Gastrocnemius medialis (tissue), 4 donors: ENCODE measurements around the gene DTNB. TPM values are rescaled to one million over a fixed set of nuclear protein-coding genes. Genes with fewer than 3 reads are reported as not detected.

Experiments used
- ATAC-seq, 2 donors: fragments of 150-250 bp; one replicate each; pipeline ENCODE4 v1.9.1; 2016
- DNase-seq, 2 donors: peaks; one replicate each; pipeline ENCODE4 v3.0.0-alpha.2; 2019
- H3K27ac ChIP-seq, 4 donors: fragments of 200-600 bp; sonication (generic); 1 replicate in 1 of 4; 2 replicates in 3 of 4; pipeline ENCODE4 v1.5.1; 2016 to 2018; ENCODE audit warnings: mild to moderate bottlenecking in 2 of 4, moderate library complexity in 1 of 4
- H3K27me3 ChIP-seq, 3 donors: fragments of 200-600 bp; sonication (generic) in 2 of 3; 1 replicate in 1 of 3; 2 replicates in 2 of 3; pipeline versions ENCODE4 v1.5.1 to v1.6.0; 2016 to 2019; ENCODE audit warnings: mild to moderate bottlenecking in 1 of 3, moderate library complexity in 1 of 3
- H3K36me3 ChIP-seq, 2 donors: fragments of 200-600 bp; sonication (generic) in 1 of 2; one replicate each; pipeline ENCODE4 v1.5.1; 2017 to 2018
- H3K4me1 ChIP-seq, 2 donors: fragments of 200-600 bp; sonication (generic) in 1 of 2; one replicate each; pipeline ENCODE4 v1.5.1; 2016 to 2017; ENCODE audit warnings: mild to moderate bottlenecking in 2 of 2
- H3K4me3 ChIP-seq, 4 donors: fragments of 200-600 bp; sonication (generic) in 3 of 4; 1 replicate in 1 of 4; 2 replicates in 3 of 4; pipeline ENCODE4 v1.5.1; 2016 to 2019; ENCODE audit warnings: mild to moderate bottlenecking in 2 of 4
- H3K9me3 ChIP-seq, 3 donors: fragments of 200-600 bp; sonication (generic) in 2 of 3; 1 replicate in 1 of 3; 2 replicates in 2 of 3; pipeline ENCODE4 v1.5.1; 2016 to 2019
- POLR2A ChIP-seq, 2 donors: fragments of 450-650 bp; IDR thresholded peaks; one replicate each; pipeline ENCODE4 v1.6.1; 2017; ENCODE audit warnings: antibody characterized with exemption in 2 of 2, mild to moderate bottlenecking in 2 of 2, moderate library complexity in 2 of 2
- in situ Hi-C, 4 donors: fragments of 200-750 bp; cut with MboI; loops; one replicate each; pipeline versions ENCODE4 v1.15.0 to v1.8.0; 2017; ENCODE audit warnings: low sequenced_read_pairs in 4 of 4
- intact Hi-C: fragments of 100-400 bp; cut with DNase I; formaldehyde crosslinking; loops from one replicate; pipeline ENCODE4 v1.15.1; 2023; ENCODE audit warnings: low total_unique reads
- total RNA-seq, 4 donors: library from RNA; depleted of rRNA; stranded (reverse); fragments of >200 nt; gene quantifications; one replicate each; pipeline versions ENCODE4 v1.1.0 to v1.2.3, GENCODE V29; 2016
- TF ChIP-seq, protein P1 (sequence below), 5 experiments: fragments of 450-650 bp in 3 of 5; fragments of 200-600 bp in 2 of 5; sonication (generic) in 2 of 5; IDR thresholded peaks in 4 of 5; conservative IDR thresholded peaks in 1 of 5; 1 replicate in 4 of 5; 2 replicates in 1 of 5; pipeline ENCODE4 v1.5.1; 2016 to 2019; ENCODE audit warnings: antibody characterized with exemption in 5 of 5, mild to moderate bottlenecking in 3 of 5, moderate library complexity in 3 of 5

DTNB gene
- total RNA-seq, 4 donors from 2014 or later: 1.0 to 6.6 (median 4.1) TPM

DNA sequence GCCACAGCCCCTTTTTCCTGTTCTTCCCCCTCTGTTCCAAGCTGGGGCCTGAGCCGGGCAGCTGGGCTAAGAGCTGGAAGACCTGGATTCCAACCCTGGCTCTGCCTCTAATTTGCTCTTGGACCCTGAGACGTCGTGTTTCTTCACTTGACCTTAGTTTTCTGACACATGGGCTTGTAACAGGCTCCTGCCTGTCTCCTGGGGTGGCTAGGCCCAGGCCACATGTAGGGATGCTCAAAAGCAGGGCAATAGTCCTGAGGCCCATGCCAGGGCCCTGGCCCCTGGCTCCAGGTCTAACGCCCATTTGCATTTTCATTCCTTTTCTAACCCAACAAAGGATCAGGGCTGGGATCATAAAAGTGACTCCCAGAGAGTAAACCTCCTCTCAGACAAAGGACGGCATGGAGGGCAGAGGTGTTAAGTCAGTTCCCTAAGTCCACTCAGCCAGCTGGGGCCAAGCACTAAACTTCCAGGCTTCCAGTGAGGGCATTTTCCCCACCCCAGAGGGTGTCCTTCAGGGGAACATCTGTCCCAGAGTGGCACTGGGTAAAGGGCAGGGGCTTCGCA is 315.0 kb downstream of the DTNB start:
- Histone ChIP-seq H3K36me3 (no peaks in the 10 kb centered on the region), H3K27me3 (no peaks in the 10 kb centered on the region), H3K27ac (no peak overlapping the region), H3K4me3 (no peak overlapping the region), H3K4me1 (peaks cover 6 to 7% of the 10 kb centered on the region in 2 donors), H3K9me3 (no peaks in the 10 kb centered on the region)
- TF ChIP-seq, protein P1, sequence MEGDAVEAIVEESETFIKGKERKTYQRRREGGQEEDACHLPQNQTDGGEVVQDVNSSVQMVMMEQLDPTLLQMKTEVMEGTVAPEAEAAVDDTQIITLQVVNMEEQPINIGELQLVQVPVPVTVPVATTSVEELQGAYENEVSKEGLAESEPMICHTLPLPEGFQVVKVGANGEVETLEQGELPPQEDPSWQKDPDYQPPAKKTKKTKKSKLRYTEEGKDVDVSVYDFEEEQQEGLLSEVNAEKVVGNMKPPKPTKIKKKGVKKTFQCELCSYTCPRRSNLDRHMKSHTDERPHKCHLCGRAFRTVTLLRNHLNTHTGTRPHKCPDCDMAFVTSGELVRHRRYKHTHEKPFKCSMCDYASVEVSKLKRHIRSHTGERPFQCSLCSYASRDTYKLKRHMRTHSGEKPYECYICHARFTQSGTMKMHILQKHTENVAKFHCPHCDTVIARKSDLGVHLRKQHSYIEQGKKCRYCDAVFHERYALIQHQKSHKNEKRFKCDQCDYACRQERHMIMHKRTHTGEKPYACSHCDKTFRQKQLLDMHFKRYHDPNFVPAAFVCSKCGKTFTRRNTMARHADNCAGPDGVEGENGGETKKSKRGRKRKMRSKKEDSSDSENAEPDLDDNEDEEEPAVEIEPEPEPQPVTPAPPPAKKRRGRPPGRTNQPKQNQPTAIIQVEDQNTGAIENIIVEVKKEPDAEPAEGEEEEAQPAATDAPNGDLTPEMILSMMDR (IDR thresholded peaks at IDR 0.05 in 4 of 5, conservative IDR thresholded peaks at IDR 0.05 in 1 of 5): no peak
- TF ChIP-seq POLR2A (IDR thresholded peaks at IDR 0.05): no peak
- intact Hi-C loops (no loop called here), in situ Hi-C loops (no loop called here)
- ATAC-seq (no peak), DNase-seq (no peak)

DNA sequence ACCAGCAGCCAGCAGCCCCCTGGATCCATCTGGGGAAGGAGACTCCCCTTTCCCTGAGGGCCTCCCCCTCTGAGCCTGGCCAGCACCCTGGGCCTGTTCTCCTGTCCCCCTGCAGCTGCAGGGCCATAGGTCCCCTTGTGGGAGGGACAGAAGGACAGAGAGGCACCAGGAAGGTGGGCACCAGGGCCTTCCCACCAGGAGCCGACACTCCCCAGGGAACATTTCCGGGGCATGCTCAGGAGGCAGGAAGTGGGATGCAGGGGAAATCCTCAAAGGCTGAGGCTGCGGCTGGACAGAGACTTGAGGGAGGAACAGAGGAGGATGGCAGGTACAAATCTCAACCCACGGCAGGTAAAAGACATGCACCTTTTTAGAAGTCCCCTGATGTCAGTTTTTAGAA is 317.3 kb downstream of the DTNB start:
- H3K4me3 ChIP-seq: no peak overlapping the region
- DNase-seq (no peak), ATAC-seq (no peak)
- no peaks in the 10 kb centered on the region for H3K27me3 ChIP-seq
- no peaks in the 10 kb centered on the region for H3K36me3 ChIP-seq
- no peaks in the 10 kb centered on the region for H3K9me3 ChIP-seq
- in situ Hi-C loops: no loop called here
- H3K27ac ChIP-seq: no peak overlapping the region
- intact Hi-C loops: no loop called here
- TF ChIP-seq, protein P1 (IDR thresholded peaks at IDR 0.05 in 4 of 5, conservative IDR thresholded peaks at IDR 0.05 in 1 of 5): no peak
- TF ChIP-seq POLR2A (IDR thresholded peaks at IDR 0.05): no peak
- no peaks in the 10 kb centered on the region for H3K4me1 ChIP-seq

DNA sequence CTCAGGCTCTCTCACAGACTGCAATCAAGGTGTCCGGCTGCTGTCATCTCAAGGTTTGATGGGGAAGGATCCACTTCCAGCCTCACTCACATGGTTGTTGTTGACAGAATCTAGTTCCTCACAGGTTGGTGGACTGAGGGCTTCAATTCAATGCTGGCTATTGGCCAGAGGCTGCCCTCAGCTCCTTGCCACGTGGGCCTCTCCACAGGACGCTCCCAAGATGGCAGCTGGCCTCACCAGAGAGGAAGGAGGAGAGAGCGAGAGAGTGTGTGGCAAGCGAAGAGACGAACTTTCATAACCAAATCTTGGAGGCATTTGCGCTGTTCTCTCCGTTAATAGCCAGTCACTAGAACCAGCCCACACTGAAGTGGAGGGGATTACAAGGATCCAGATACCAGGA is 318.1 kb downstream of the DTNB start:
- Histone ChIP-seq H3K9me3 (no peaks in the 10 kb centered on the region), H3K4me1 (no peaks in the 10 kb centered on the region), H3K4me3 (no peak overlapping the region), H3K27me3 (no peaks in the 10 kb centered on the region), H3K36me3 (no peaks in the 10 kb centered on the region), H3K27ac (no peak overlapping the region)
- TF ChIP-seq POLR2A (IDR thresholded peaks at IDR 0.05): no peak
- ATAC-seq: no peak
- intact Hi-C loops: no loop called here
- DNase-seq: no peak
- in situ Hi-C loops: no loop called here

DNA sequence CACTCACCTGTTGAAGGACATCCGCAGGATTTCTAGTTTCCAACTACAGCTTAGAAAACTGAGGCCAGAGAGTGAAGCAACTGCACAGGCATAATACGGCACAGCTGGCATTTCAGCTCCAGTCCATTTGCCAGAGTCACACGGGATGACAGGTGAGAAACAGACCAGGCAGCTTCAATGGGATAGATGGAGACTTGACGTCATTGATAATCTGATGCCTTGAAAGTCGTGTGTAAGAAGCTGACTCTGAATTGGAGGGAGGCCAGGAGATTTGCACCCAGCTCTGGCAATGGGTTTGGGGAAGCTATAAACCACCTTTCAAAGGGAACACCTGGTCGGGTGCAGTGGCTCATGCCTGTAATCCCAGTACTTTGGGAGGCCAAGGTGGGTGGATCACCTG is 319.3 kb downstream of the DTNB start:
- in situ Hi-C loops: no loop called here

DNA sequence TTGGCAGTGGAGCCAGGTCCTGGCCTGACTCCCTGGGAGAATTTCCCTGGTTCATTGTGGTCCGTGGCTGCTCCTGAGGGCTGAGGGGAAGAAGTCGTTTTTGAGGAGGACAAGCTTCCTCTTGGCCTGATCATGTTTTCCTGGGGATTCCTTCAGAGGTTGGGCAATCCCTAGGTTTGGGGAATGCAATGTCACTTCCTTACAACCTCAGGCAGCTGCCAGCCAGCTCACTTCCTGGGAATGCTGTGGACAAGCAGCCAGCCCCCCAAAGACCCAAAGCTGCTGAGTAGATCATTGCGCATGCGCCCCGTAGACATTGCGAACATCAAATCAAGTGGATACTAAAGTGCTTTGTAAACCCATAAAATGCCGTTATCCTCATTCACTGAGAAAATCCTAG is 324.0 kb downstream of the DTNB start:
- no peaks in the 10 kb centered on the region for H3K36me3 ChIP-seq
- ATAC-seq (no peak), DNase-seq (no peak)
- in situ Hi-C loops (loop anchor here in 1 of 4 donors (5.0 kb wide), 1 partner anchor 173 kb away; no protein-coding TSS in a partner anchor), intact Hi-C loops (loop anchor here (10.0 kb wide), 1 partner anchor 375 kb away; the partner anchor contains the start of gene DNAJC27)
- H3K27ac ChIP-seq: no peak overlapping the region
- H3K4me3 ChIP-seq: no peak overlapping the region
- H3K4me1 ChIP-seq: peaks cover 0 to 8% of the 10 kb centered on the region in 2 donors
- H3K9me3 ChIP-seq: no peaks in the 10 kb centered on the region
- TF ChIP-seq, protein P1 (IDR thresholded peaks at IDR 0.05 in 4 of 5, conservative IDR thresholded peaks at IDR 0.05 in 1 of 5): no peak
- TF ChIP-seq POLR2A (IDR thresholded peaks at IDR 0.05): no peak
- no peaks in the 10 kb centered on the region for H3K27me3 ChIP-seq

More for the DNA sequence above, 319.3 kb downstream of the DTNB start:
- Histone ChIP-seq H3K9me3 (no peaks in the 10 kb centered on the region), H3K27me3 (no peaks in the 10 kb centered on the region), H3K4me1 (peaks cover 0 to 7% of the 10 kb centered on the region in 2 donors), H3K4me3 (no peak overlapping the region), H3K36me3 (no peaks in the 10 kb centered on the region), H3K27ac (no peak overlapping the region)
- intact Hi-C loops: no loop called here
- TF ChIP-seq, protein P1 (IDR thresholded peaks at IDR 0.05 in 4 of 5, conservative IDR thresholded peaks at IDR 0.05 in 1 of 5): no peak
- no peak for TF ChIP-seq POLR2A (IDR thresholded peaks at IDR 0.05)
- DNase-seq (no peak), ATAC-seq (no peak)
